ENCODE data around the gene DCP1B.
A peak's percentile ranks its signal among the peaks of the same experiment; 100 is the strongest.
"Not testable (repeated sequence)": the region's sequence is repeated elsewhere in the genome, so short reads cannot be mapped to it uniquely, and the experiment has no call there.

The DCP1B gene

GRCh38 chr12:1974812-1975211 is 29.4 kb downstream of the DCP1B start:
- no peak for DNase-seq (ENCODE audit: low read depth)

GRCh38 chr12:1972856-1973317 is 31.4 kb downstream of the DCP1B start:
- no peak for DNase-seq (ENCODE audit: low read depth)

- no peak for DNase-seq (ENCODE audit: low read depth)
These were observed 32.0 kb downstream of the DCP1B start for GRCh38 chr12:1972260-1972659.

GRCh38 chr12:1970331-1970900 is 33.8 kb downstream of the DCP1B start:
- DNase-seq (ENCODE audit: low read depth) = no peak

- DNase-seq (ENCODE audit: low read depth) = no peak
These were observed 37.6 kb downstream of the DCP1B start for GRCh38 chr12:1966561-1967226.

GRCh38 chr12:1965916-1966315 is 38.3 kb downstream of the DCP1B start:
- no peak for DNase-seq (ENCODE audit: low read depth)

- DNase-seq (ENCODE audit: low read depth) = no peak
These were observed 41.9 kb downstream of the DCP1B start for GRCh38 chr12:1962051-1963020.

- DNase-seq (ENCODE audit: low read depth) = no peak
These were observed 47.5 kb downstream of the DCP1B start for GRCh38 chr12:1956716-1957115.

GRCh38 chr12:1949771-1950470 is 54.3 kb downstream of the DCP1B start:
- DNase-seq (ENCODE audit: low read depth) = no peak

GRCh38 chr12:1948883-1949282 is 55.4 kb downstream of the DCP1B start:
- no peak for DNase-seq (ENCODE audit: low read depth)

GRCh38 chr12:1947081-1947480 is 57.2 kb downstream of the DCP1B start:
- DNase-seq (ENCODE audit: low read depth) = no peak

GRCh38 chr12:1946296-1946695 is 58.0 kb downstream of the DCP1B start:
- DNase-seq (ENCODE audit: low read depth) = no peak

- not testable (repeated sequence) for DNase-seq (ENCODE audit: low read depth)
These were observed 58.8 kb downstream of the DCP1B start for GRCh38 chr12:1945502-1945901.

- peak; percentile 86 for DNase-seq (ENCODE audit: low read depth)
These were observed 64.3 kb downstream of the DCP1B start for GRCh38 chr12:1939801-1940607.

GRCh38 chr12:1939331-1939730 is 64.9 kb downstream of the DCP1B start:
- no peak for DNase-seq (ENCODE audit: low read depth)

GRCh38 chr12:1937481-1938224 is 66.6 kb downstream of the DCP1B start:
- no peak for DNase-seq (ENCODE audit: low read depth)

GRCh38 chr12:1936406-1937320 is 67.6 kb downstream of the DCP1B start:
- no peak for DNase-seq (ENCODE audit: low read depth)

- no peak for DNase-seq (ENCODE audit: low read depth)
These were observed 68.4 kb downstream of the DCP1B start for GRCh38 chr12:1935700-1936378.

GRCh38 chr12:1935242-1935641 is 69.0 kb downstream of the DCP1B start:
- no peak for DNase-seq (ENCODE audit: low read depth)
